Retinal pigment epithelial cell (primary cell): ENCODE measurements around the gene CLEC16A.

Experiments used
- DNase-seq: peaks from one replicate; pipeline ENCODE4 v3.0.0-alpha.2; 2010; ENCODE audit warnings: low read depth
- H3K4me3 ChIP-seq: 2 replicates; pipeline ENCODE4 v1.5.1; 2011; ENCODE audit warnings: mild to moderate bottlenecking, low read length, control low read depth, moderate library complexity
- TF ChIP-seq, protein P1 (sequence below): conservative IDR thresholded peaks from 2 replicates; pipeline ENCODE4 v1.5.1; 2011; ENCODE audit warnings: low read depth, low read length, control low read depth, inconsistent platforms

The CLEC16A gene

GRCh38 chr16:11089504-11090124, 145.2 kb downstream of the CLEC16A start:
- TF ChIP-seq, protein P1, sequence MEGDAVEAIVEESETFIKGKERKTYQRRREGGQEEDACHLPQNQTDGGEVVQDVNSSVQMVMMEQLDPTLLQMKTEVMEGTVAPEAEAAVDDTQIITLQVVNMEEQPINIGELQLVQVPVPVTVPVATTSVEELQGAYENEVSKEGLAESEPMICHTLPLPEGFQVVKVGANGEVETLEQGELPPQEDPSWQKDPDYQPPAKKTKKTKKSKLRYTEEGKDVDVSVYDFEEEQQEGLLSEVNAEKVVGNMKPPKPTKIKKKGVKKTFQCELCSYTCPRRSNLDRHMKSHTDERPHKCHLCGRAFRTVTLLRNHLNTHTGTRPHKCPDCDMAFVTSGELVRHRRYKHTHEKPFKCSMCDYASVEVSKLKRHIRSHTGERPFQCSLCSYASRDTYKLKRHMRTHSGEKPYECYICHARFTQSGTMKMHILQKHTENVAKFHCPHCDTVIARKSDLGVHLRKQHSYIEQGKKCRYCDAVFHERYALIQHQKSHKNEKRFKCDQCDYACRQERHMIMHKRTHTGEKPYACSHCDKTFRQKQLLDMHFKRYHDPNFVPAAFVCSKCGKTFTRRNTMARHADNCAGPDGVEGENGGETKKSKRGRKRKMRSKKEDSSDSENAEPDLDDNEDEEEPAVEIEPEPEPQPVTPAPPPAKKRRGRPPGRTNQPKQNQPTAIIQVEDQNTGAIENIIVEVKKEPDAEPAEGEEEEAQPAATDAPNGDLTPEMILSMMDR: no peak
- DNase-seq: no peak
- H3K4me3 ChIP-seq: no peak overlapping the region

- TF ChIP-seq, protein P1: no peak
- DNase-seq: no peak
- no peak overlapping the region for H3K4me3 ChIP-seq
Observed at GRCh38 chr16:11090232-11090631, 145.9 kb downstream of the CLEC16A start.

DNA sequence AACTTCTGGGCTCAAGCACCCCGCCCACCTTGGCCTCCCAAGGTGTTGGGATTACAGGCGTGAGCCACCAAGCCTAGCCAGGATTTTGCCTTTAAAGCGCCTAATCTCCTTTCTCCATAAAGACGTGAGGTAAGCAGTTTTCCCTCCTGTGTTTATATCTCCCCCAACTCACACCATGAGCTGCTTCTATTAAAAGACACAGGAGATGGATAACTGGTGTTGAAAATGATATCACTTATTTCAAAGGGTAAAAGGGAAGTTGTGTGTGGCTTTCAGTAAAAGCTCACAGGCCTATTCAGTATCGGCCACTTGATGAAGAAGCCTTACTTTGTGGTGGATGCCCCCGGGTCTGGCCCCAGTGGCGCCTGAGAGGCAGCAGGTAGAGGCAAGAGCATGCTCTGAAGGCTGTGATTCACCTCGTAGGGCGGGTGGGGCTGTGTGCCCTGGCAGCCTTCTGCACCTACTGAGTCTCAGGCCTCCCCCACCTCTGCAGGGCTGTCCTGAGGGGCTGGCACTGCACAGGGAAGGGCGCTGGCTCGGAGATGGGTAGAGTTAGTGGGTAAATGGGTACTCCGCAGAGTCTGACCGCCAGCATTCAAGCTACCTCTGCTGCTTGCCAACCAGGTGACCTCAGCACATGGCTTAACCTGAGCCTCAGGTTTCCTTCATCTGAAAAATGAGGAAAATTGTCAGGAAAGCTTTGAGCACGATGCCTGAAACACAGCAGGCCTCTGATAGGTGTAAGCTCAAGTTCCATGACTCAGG, 146.8 kb downstream of the CLEC16A start:
- no peak overlapping the region for H3K4me3 ChIP-seq
- TF ChIP-seq, protein P1: no peak
- DNase-seq: no peak

- DNase-seq: no peak
Observed at GRCh38 chr16:11092788-11093571, 148.6 kb downstream of the CLEC16A start.

DNA sequence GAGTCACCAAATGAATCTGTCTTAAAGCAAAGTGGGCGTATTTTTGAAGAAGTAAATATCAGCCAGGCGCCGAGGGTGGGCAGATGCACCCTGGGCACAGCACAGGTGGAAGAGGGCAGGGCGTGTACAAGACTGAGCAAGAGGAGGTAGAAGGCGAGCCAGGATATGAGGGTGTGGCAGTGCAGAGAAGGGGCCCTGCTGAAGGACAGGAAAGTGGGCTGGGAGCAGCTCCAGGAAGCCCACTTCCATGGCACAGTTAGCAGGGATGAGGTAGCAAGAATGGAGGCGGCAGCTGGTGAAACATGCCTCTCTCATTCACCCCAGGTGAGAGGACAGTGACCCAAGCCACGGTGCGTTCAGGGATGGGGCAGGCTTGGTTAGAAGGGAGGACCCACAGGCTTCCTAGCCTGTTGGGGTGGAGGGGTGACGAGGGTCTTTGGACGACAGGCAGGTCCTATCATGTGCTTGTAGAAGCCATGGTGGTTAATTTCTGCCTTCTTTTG, 149.3 kb downstream of the CLEC16A start:
- TF ChIP-seq, protein P1: no peak
- no peak overlapping the region for H3K4me3 ChIP-seq
- no peak for DNase-seq

More at GRCh38 chr16:11092788-11093571, 148.6 kb downstream of the CLEC16A start:
- TF ChIP-seq, protein P1: no peak
- no peak overlapping the region for H3K4me3 ChIP-seq

- DNase-seq: no peak
- no peak overlapping the region for H3K4me3 ChIP-seq
- TF ChIP-seq, protein P1: no peak
Observed at GRCh38 chr16:11094075-11094856, 149.9 kb downstream of the CLEC16A start.
